Activated B cell treated with CpG ODN at 0.5 μM for 24 hours (primary cell): ENCODE measurements around the gene CENPQ. TPM values are rescaled to one million over a fixed set of nuclear protein-coding genes. Genes with fewer than 3 reads are reported as not detected.

Experiments
- ATAC-seq: fragments of 200-7000 bp; cut with Tn5 transposase; one replicate; pipeline ENCODE4 v1.10.0; 2021; ENCODE audit warnings: low read depth, mild to moderate bottlenecking, moderate library complexity
- CTCF ChIA-PET: fragments of 350-600 bp; sonication (Branson Sonifier 250); formaldehyde crosslinking; loops from one replicate; lab custom pipeline; 2021; ENCODE audit warnings: antibody characterized with exemption; lab: Charles Lee
- POLR2A ChIA-PET: fragments of 350-600 bp; sonication (Branson Sonifier 250); formaldehyde crosslinking; loops from one replicate; lab custom pipeline; 2021; ENCODE audit warnings: antibody characterized with exemption; lab: Charles Lee
- DNase-seq: peaks from one replicate; pipeline ENCODE4 v3.0.0; 2022
- H3K27ac Mint-ChIP-seq: one replicate; pipeline ENCODE4 v1.8.0; 2020; ENCODE audit warnings: mixed read lengths
- H3K27me3 Mint-ChIP-seq: one replicate; pipeline ENCODE4 v1.8.0; 2021; ENCODE audit warnings: mixed read lengths
- H3K36me3 Mint-ChIP-seq: one replicate; pipeline ENCODE4 v1.8.0; 2021; ENCODE audit warnings: low read depth, mixed read lengths
- H3K4me1 Mint-ChIP-seq: one replicate; pipeline ENCODE4 v1.8.0; 2021; ENCODE audit warnings: mixed read lengths
- H3K4me3 Mint-ChIP-seq: one replicate; pipeline ENCODE4 v1.8.0; 2020; ENCODE audit warnings: mild to moderate bottlenecking, mixed read lengths
- H3K9me3 Mint-ChIP-seq: one replicate; pipeline ENCODE4 v1.8.0; 2020; ENCODE audit warnings: mixed read lengths
- CTCF ChIP-seq: fragments of 200-600 bp; IDR thresholded peaks from one replicate; pipeline ENCODE4 v1.8.0; 2022; ENCODE audit warnings: antibody characterized with exemption, mild to moderate bottlenecking
- intact Hi-C: fragments of 100-400 bp; cut with micrococcal nuclease; formaldehyde crosslinking; loops from one replicate; pipeline ENCODE4 v1.15.1; 2024
- total RNA-seq: library from RNA; stranded (reverse); gene quantifications from 2 replicates; pipeline ENCODE4 v1.2.3, GENCODE V29; 2022

Gene CENPQ
- total RNA-seq, 1 donor from 2014 or later = 7.1 TPM

- intact Hi-C loops = no loop called here
- no peak overlapping the region for H3K4me3 Mint-ChIP-seq
- peaks cover 3% of the 10 kb centered on the region for H3K27me3 Mint-ChIP-seq
- no peak overlapping the region for H3K27ac Mint-ChIP-seq
- no peak for ATAC-seq
- ChIA-PET POLR2A (no interaction called here), CTCF (no interaction called here)
- DNase-seq = no peak
- H3K9me3 Mint-ChIP-seq = no peaks in the 10 kb centered on the region
- no peaks in the 10 kb centered on the region for H3K36me3 Mint-ChIP-seq
- no peak for TF ChIP-seq CTCF
- H3K4me1 Mint-ChIP-seq = no peaks in the 10 kb centered on the region
Measured at GRCh38 chr6:49541210-49541724, 78.1 kb downstream of the CENPQ start.

- no peaks in the 10 kb centered on the region for H3K36me3 Mint-ChIP-seq
- H3K9me3 Mint-ChIP-seq = no peaks in the 10 kb centered on the region
- no peak overlapping the region for H3K4me3 Mint-ChIP-seq
- intact Hi-C loops = no loop called here
- no peak for TF ChIP-seq CTCF
- DNase-seq = no peak
- ATAC-seq = no peak
- peaks cover 6% of the 10 kb centered on the region for H3K27me3 Mint-ChIP-seq
- CTCF ChIA-PET = no interaction called here
- H3K27ac Mint-ChIP-seq = no peak overlapping the region
- POLR2A ChIA-PET = no interaction called here
- no peaks in the 10 kb centered on the region for H3K4me1 Mint-ChIP-seq
Measured at GRCh38 chr6:49541936-49542335, 78.8 kb downstream of the CENPQ start.

Other genes starting within 250 kb of the CENPQ start
- 9.3 and 11.0 TPM in 2 replicates for gene MMUT, start 117 bp upstream of the CENPQ start, total RNA-seq
- gene GLYATL3, start 36.6 kb downstream of the CENPQ start, total RNA-seq = not detected in 2 replicates
- not detected in 2 replicates for gene C6orf141, start 87.3 kb downstream of the CENPQ start, total RNA-seq
- not detected in 2 replicates for gene RHAG, start 173.5 kb downstream of the CENPQ start, total RNA-seq